Neural cell (in vitro differentiated cells): Measurements from ENCODE around the gene IPO13. TPM values are rescaled to one million over a fixed set of nuclear protein-coding genes. Genes with fewer than 3 reads are reported as not detected.

ENCODE experiments used
- H2AFZ ChIP-seq: fragments of 200-600, 300-800 bp; sonication (generic), shearing (Covaris generic); 2 replicates; pipeline ENCODE4 v1.6.0; 2014; ENCODE audit warnings: low read depth, mild to moderate bottlenecking, antibody characterized with exemption, low read length, moderate library complexity
- H3F3A ChIP-seq: fragments of 200-600 bp; shearing (Covaris generic); 2 replicates; pipeline ENCODE4 v1.6.1; 2016; ENCODE audit warnings: mild to moderate bottlenecking, moderate library complexity, mixed read lengths, antibody characterized with exemption, low read length; ENCODE audit not compliant: insufficient read depth, poor library complexity, severe bottlenecking
- H3K27ac ChIP-seq: fragments of 200-600, 300-800 bp; sonication (generic), shearing (Covaris generic); 2 replicates; pipeline ENCODE4 v1.5.1; 2014; ENCODE audit warnings: mild to moderate bottlenecking, low read length, moderate library complexity
- H3K27me3 ChIP-seq: fragments of 300-800, 200-600 bp; sonication (generic), shearing (Covaris generic); 2 replicates; pipeline ENCODE4 v1.6.0; 2014; ENCODE audit warnings: mild to moderate bottlenecking, low read depth, low read length, moderate library complexity; ENCODE audit not compliant: insufficient read depth
- H3K36me3 ChIP-seq: fragments of 300-800, 200-600 bp; sonication (generic), shearing (Covaris generic); 2 replicates; pipeline ENCODE4 v1.5.1; 2014; ENCODE audit warnings: mild to moderate bottlenecking, antibody characterized with exemption, low read length, moderate library complexity; ENCODE audit not compliant: insufficient read depth
- H3K4me2 ChIP-seq: fragments of 300-800, 200-600 bp; sonication (generic), shearing (Covaris generic); 2 replicates; pipeline ENCODE4 v1.6.0; 2014; ENCODE audit warnings: mild to moderate bottlenecking, low read length
- H3K4me3 ChIP-seq: fragments of 300-800, 200-600 bp; sonication (generic), shearing (Covaris generic); 2 replicates; pipeline ENCODE4 v1.5.1; 2014; ENCODE audit warnings: mild to moderate bottlenecking, low read length, moderate library complexity
- H3K79me2 ChIP-seq: fragments of 200-600 bp; shearing (Covaris generic); replicated peaks from 2 replicates; pipeline ENCODE4 v1.6.0; 2014; ENCODE audit warnings: mild to moderate bottlenecking, low read length, moderate library complexity; ENCODE audit not compliant: insufficient read depth
- H3K9ac ChIP-seq: fragments of 300-800, 200-600 bp; sonication (generic), shearing (Covaris generic); 2 replicates; pipeline ENCODE4 v1.6.1; 2016; ENCODE audit warnings: mild to moderate bottlenecking, low read length, mixed read lengths
- H3K9me2 ChIP-seq: fragments of 200-600 bp; shearing (Covaris generic); 2 replicates; pipeline ENCODE4 v1.6.1; 2016; ENCODE audit warnings: mild to moderate bottlenecking, low read length, mixed read lengths; ENCODE audit not compliant: insufficient read depth
- H3K9me3 ChIP-seq: fragments of 200-600, 300-800 bp; sonication (generic), shearing (Covaris generic); 2 replicates; pipeline ENCODE4 v1.6.1; 2016; ENCODE audit warnings: mild to moderate bottlenecking, mixed run types, low read length, moderate library complexity, mixed read lengths
- H4K20me1 ChIP-seq: fragments of 200-600 bp; shearing (Covaris generic); 2 replicates; pipeline ENCODE4 v1.6.1; 2016; ENCODE audit warnings: mild to moderate bottlenecking, mixed run types; ENCODE audit not compliant: insufficient read depth
- EP300 ChIP-seq: fragments of 450-650 bp; conservative IDR thresholded peaks from 2 replicates; pipeline ENCODE4 v1.6.1; 2014; ENCODE audit warnings: antibody characterized with exemption, mild to moderate bottlenecking, moderate library complexity; ENCODE audit not compliant: poor library complexity, severe bottlenecking
- EZH2 ChIP-seq: fragments of 200-600, 300-800 bp; shearing (Covaris generic), sonication (generic); IDR thresholded peaks from 2 replicates; pipeline ENCODE4 v1.6.1; 2014; ENCODE audit warnings: antibody characterized with exemption, low read length, borderline replicate concordance, mild to moderate bottlenecking; ENCODE audit not compliant: insufficient read depth, poor library complexity, severe bottlenecking
- MXI1 ChIP-seq: fragments of 450-650 bp; conservative IDR thresholded peaks from 2 replicates; pipeline ENCODE4 v1.6.1; 2014; ENCODE audit warnings: antibody characterized with exemption, mild to moderate bottlenecking; ENCODE audit not compliant: poor library complexity, severe bottlenecking
- POLR2AphosphoS5 ChIP-seq: IDR thresholded peaks from 2 replicates; pipeline ENCODE4 v1.6.1; 2012
- RAD21 ChIP-seq: fragments of 450-650 bp; conservative IDR thresholded peaks from 2 replicates; pipeline ENCODE4 v1.6.1; 2014; ENCODE audit warnings: antibody characterized with exemption, mild to moderate bottlenecking, moderate library complexity
- TAF1 ChIP-seq: IDR thresholded peaks from 2 replicates; pipeline ENCODE4 v1.6.1; 2012; ENCODE audit warnings: low read depth
- polyA plus RNA-seq: library from polyadenylated mRNA; depleted of rRNA; stranded (reverse); fragments of >200 nt; gene quantifications from 2 replicates; pipeline ENCODE4 v1.2.3, GENCODE V29; 2014
- TF ChIP-seq, protein P1 (sequence below): IDR thresholded peaks from 2 replicates; pipeline ENCODE4 v1.6.1; 2012; ENCODE audit warnings: borderline replicate concordance
- TF ChIP-seq, protein P2 (sequence below): fragments of 450-650 bp; IDR thresholded peaks from 2 replicates; pipeline ENCODE4 v1.5.1; 2014; ENCODE audit warnings: antibody characterized with exemption, mild to moderate bottlenecking, moderate library complexity; ENCODE audit not compliant: poor library complexity, severe bottlenecking

IPO13 gene
- polyA plus RNA-seq, 1 donor from 2014 or later, result 29.8 TPM

GRCh38 chr1:43908226-43908625, 38.5 kb upstream of the IPO13 start:
- no peak overlapping the region for H2AFZ ChIP-seq
- H3K9ac ChIP-seq, result no peak overlapping the region
- H3K79me2 ChIP-seq, result no peaks in the 10 kb centered on the region
- no peaks in the 10 kb centered on the region for H3K27me3 ChIP-seq
- H3K36me3 ChIP-seq, result peaks cover 4% of the 10 kb centered on the region
- H3K4me3 ChIP-seq, result no peak overlapping the region
- no peaks in the 10 kb centered on the region for H3F3A ChIP-seq
- no peaks in the 10 kb centered on the region for H3K9me3 ChIP-seq
- TF ChIP-seq, protein P1, sequence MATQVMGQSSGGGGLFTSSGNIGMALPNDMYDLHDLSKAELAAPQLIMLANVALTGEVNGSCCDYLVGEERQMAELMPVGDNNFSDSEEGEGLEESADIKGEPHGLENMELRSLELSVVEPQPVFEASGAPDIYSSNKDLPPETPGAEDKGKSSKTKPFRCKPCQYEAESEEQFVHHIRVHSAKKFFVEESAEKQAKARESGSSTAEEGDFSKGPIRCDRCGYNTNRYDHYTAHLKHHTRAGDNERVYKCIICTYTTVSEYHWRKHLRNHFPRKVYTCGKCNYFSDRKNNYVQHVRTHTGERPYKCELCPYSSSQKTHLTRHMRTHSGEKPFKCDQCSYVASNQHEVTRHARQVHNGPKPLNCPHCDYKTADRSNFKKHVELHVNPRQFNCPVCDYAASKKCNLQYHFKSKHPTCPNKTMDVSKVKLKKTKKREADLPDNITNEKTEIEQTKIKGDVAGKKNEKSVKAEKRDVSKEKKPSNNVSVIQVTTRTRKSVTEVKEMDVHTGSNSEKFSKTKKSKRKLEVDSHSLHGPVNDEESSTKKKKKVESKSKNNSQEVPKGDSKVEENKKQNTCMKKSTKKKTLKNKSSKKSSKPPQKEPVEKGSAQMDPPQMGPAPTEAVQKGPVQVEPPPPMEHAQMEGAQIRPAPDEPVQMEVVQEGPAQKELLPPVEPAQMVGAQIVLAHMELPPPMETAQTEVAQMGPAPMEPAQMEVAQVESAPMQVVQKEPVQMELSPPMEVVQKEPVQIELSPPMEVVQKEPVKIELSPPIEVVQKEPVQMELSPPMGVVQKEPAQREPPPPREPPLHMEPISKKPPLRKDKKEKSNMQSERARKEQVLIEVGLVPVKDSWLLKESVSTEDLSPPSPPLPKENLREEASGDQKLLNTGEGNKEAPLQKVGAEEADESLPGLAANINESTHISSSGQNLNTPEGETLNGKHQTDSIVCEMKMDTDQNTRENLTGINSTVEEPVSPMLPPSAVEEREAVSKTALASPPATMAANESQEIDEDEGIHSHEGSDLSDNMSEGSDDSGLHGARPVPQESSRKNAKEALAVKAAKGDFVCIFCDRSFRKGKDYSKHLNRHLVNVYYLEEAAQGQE, result no peak
- TF ChIP-seq EZH2, result no peak
- no peak overlapping the region for H3K4me2 ChIP-seq
- no peaks in the 10 kb centered on the region for H4K20me1 ChIP-seq
- no peak overlapping the region for H3K27ac ChIP-seq
- no peaks in the 10 kb centered on the region for H3K9me2 ChIP-seq

GRCh38 chr1:43908858-43909257, 37.9 kb upstream of the IPO13 start:
- H3K79me2 ChIP-seq, result no peaks in the 10 kb centered on the region
- H3K9me2 ChIP-seq, result no peaks in the 10 kb centered on the region
- no peak overlapping the region for H2AFZ ChIP-seq
- H3K27me3 ChIP-seq, result no peaks in the 10 kb centered on the region
- no peak overlapping the region for H3K27ac ChIP-seq
- no peak overlapping the region for H3K9ac ChIP-seq
- H3K4me2 ChIP-seq, result no peak overlapping the region
- H3F3A ChIP-seq, result no peaks in the 10 kb centered on the region
- no peaks in the 10 kb centered on the region for H4K20me1 ChIP-seq
- H3K36me3 ChIP-seq, result peaks cover 4% of the 10 kb centered on the region
- no peaks in the 10 kb centered on the region for H3K9me3 ChIP-seq
- TF ChIP-seq, protein P2, sequence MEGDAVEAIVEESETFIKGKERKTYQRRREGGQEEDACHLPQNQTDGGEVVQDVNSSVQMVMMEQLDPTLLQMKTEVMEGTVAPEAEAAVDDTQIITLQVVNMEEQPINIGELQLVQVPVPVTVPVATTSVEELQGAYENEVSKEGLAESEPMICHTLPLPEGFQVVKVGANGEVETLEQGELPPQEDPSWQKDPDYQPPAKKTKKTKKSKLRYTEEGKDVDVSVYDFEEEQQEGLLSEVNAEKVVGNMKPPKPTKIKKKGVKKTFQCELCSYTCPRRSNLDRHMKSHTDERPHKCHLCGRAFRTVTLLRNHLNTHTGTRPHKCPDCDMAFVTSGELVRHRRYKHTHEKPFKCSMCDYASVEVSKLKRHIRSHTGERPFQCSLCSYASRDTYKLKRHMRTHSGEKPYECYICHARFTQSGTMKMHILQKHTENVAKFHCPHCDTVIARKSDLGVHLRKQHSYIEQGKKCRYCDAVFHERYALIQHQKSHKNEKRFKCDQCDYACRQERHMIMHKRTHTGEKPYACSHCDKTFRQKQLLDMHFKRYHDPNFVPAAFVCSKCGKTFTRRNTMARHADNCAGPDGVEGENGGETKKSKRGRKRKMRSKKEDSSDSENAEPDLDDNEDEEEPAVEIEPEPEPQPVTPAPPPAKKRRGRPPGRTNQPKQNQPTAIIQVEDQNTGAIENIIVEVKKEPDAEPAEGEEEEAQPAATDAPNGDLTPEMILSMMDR, result peak; percentile 32
- TF ChIP-seq, protein P1, result no peak
- H3K4me3 ChIP-seq, result no peak overlapping the region

GRCh38 chr1:43910343-43910742, 36.4 kb upstream of the IPO13 start:
- no peaks in the 10 kb centered on the region for H3K9me2 ChIP-seq
- H3K9ac ChIP-seq, result no peak overlapping the region
- no peak overlapping the region for H3K27ac ChIP-seq
- H3F3A ChIP-seq, result no peaks in the 10 kb centered on the region
- H3K4me2 ChIP-seq, result no peak overlapping the region
- peaks cover 4% of the 10 kb centered on the region for H3K36me3 ChIP-seq
- no peak overlapping the region for H2AFZ ChIP-seq
- no peaks in the 10 kb centered on the region for H3K79me2 ChIP-seq
- no peaks in the 10 kb centered on the region for H3K9me3 ChIP-seq
- no peak overlapping the region for H3K4me3 ChIP-seq
- no peaks in the 10 kb centered on the region for H4K20me1 ChIP-seq
- H3K27me3 ChIP-seq, result no peaks in the 10 kb centered on the region
- TF ChIP-seq MXI1 (no peak), EZH2 (no peak), POLR2AphosphoS5 (no peak), TAF1 (no peak), EP300 (no peak), RAD21 (no peak)
- TF ChIP-seq, protein P1, result no peak
